GM12878 (cell line): ENCODE results near the gene RNF223. TPM values are rescaled to one million over a fixed set of nuclear protein-coding genes. Genes with fewer than 3 reads are reported as not detected.

Experiments used
- ATAC-seq: fragments of 200-7000 bp; cut with Tn5 transposase; 3 replicates; pipeline ENCODE4 v1.9.1; 2020; ENCODE audit warnings: mild to moderate bottlenecking, moderate library complexity
- BruUV-seq: library from RNA; stranded (reverse); fragments of 400-500 nt; replicated peaks from 2 replicates; lab custom pipeline; 2021; lab: Mats Ljungman, UMichigan
- CTCF ChIA-PET: fragments of 300-600 bp; sonication (Branson Sonifier 250); formaldehyde crosslinking; extraction: SDS; loops from one replicate; lab custom pipeline; 2021; ENCODE audit warnings: inconsistent platforms; lab: Yijun Ruan, JAX
- POLR2A ChIA-PET: fragments of 350-600 bp; formaldehyde crosslinking; extraction: SDS; loops from one replicate; lab custom pipeline; 2021; ENCODE audit warnings: inconsistent platforms; lab: Charles Lee
- RAD21 ChIA-PET: fragments of 300-600 bp; sonication (Branson Sonifier 250); formaldehyde crosslinking; loops from one replicate; lab custom pipeline; 2023; ENCODE audit warnings: antibody characterized with exemption; ENCODE audit not compliant: unreplicated experiment; lab: Charles Lee
- SMC1A ChIA-PET: fragments of 300-600 bp; sonication (Branson Sonifier 250); formaldehyde crosslinking; loops from one replicate; lab custom pipeline; 2023; ENCODE audit not compliant: unreplicated experiment, uncharacterized antibody; lab: Charles Lee
- DNase-seq: peaks from one replicate; pipeline ENCODE4 v3.0.0-alpha.2; 2011; ENCODE audit warnings: low read depth, low spot score
- FAIRE-seq: peaks from 3 replicates; lab custom pipeline; 2011; peaks lifted over from hg19 to GRCh38; lab: Jason Lieb, UNC
- H2AFZ ChIP-seq: 2 replicates; pipeline ENCODE4 v1.6.0; 2011; ENCODE audit warnings: low read depth, low read length, control low read depth; ENCODE audit not compliant: control insufficient read depth
- H3K27ac ChIP-seq: 2 replicates; pipeline ENCODE4 v1.5.1; 2011; ENCODE audit warnings: control low read depth; ENCODE audit not compliant: control insufficient read depth, insufficient read depth
- H3K27me3 ChIP-seq, 2 experiments: replicated peaks in 1 of 2; 2 replicates each; pipeline versions ENCODE4 v1.6.0 to v1.6.1; 2011; ENCODE audit warnings: low read length in 1 of 2; ENCODE audit not compliant: control insufficient read depth in 2 of 2, insufficient read depth in 2 of 2
- H3K36me3 ChIP-seq, 2 experiments: 2 replicates each; pipeline ENCODE4 v1.5.1; 2011; ENCODE audit warnings: low read length in 1 of 2; ENCODE audit not compliant: control insufficient read depth in 2 of 2, insufficient read depth in 2 of 2
- H3K4me1 ChIP-seq: 2 replicates; pipeline ENCODE4 v1.6.1; 2011; ENCODE audit warnings: mild to moderate bottlenecking, low read length, moderate library complexity, mixed read lengths; ENCODE audit not compliant: control insufficient read depth, insufficient read depth
- H3K4me2 ChIP-seq: 2 replicates; pipeline ENCODE4 v1.6.0; 2011; ENCODE audit warnings: control low read depth; ENCODE audit not compliant: control insufficient read depth, insufficient read depth
- H3K4me3 ChIP-seq: fragments of 200-600 bp; sonication (generic); 2 replicates; pipeline ENCODE4 v1.5.1; 2016
- H3K79me2 ChIP-seq: 2 replicates; pipeline ENCODE4 v1.6.0; 2011; ENCODE audit warnings: low read length; ENCODE audit not compliant: control insufficient read depth, insufficient read depth
- H3K9ac ChIP-seq: 2 replicates; pipeline ENCODE4 v1.8.0; 2011; ENCODE audit warnings: low read length, control low read depth, mixed read lengths; ENCODE audit not compliant: control insufficient read depth, insufficient read depth
- H3K9me3 ChIP-seq: replicated peaks from 3 replicates; pipeline ENCODE4 v1.5.1; 2011; ENCODE audit warnings: mild to moderate bottlenecking, low read length; ENCODE audit not compliant: control insufficient read depth, insufficient read depth
- H4K20me1 ChIP-seq: 2 replicates; pipeline ENCODE4 v1.6.0; 2011; ENCODE audit not compliant: control insufficient read depth, insufficient read depth
- BHLHE40 ChIP-seq, 2 experiments: fragments of 450-650 bp in 1 of 2; IDR thresholded peaks; 2 replicates each; pipeline ENCODE4 v1.6.1; 2011 to 2017; ENCODE audit warnings: low read depth in 2 of 2, borderline replicate concordance in 1 of 2, improper control_type of control experiment in 1 of 2, low read length in 1 of 2, mild to moderate bottlenecking in 1 of 2
- BRCA1 ChIP-seq: IDR thresholded peaks from 2 replicates; pipeline ENCODE4 v1.6.1; 2011; ENCODE audit warnings: low read depth, low read length, improper control_type of control experiment
- CEBPZ ChIP-seq: fragments of 150-350 bp; IDR thresholded peaks from 2 replicates; pipeline ENCODE4 v1.6.1; 2016; ENCODE audit warnings: low read depth, low read length
- DPF2 ChIP-seq: fragments of 450-650 bp; IDR thresholded peaks from 2 replicates; pipeline ENCODE4 v1.6.1; 2017; ENCODE audit warnings: mild to moderate bottlenecking
- HDAC6 ChIP-seq: fragments of 200-600 bp; sonication (generic); IDR thresholded peaks from one replicate; pipeline ENCODE4 v1.8.0; 2017; ENCODE audit warnings: antibody characterized with exemption; ENCODE audit not compliant: unreplicated experiment
- HDGF ChIP-seq: fragments of 450-650 bp; IDR thresholded peaks from 2 replicates; pipeline ENCODE4 v1.6.1; 2016; ENCODE audit warnings: antibody characterized with exemption
- IKZF1 ChIP-seq: fragments of 450-650 bp; conservative IDR thresholded peaks from 2 replicates; pipeline ENCODE4 v1.6.1; 2017; ENCODE audit warnings: antibody characterized with exemption, mild to moderate bottlenecking
- JUND ChIP-seq: IDR thresholded peaks from 2 replicates; pipeline ENCODE4 v1.6.1; 2012; ENCODE audit warnings: low read depth, mild to moderate bottlenecking, low read length, improper control_type of control experiment, moderate library complexity
- MAX ChIP-seq: IDR thresholded peaks from 2 replicates; pipeline ENCODE4 v1.6.1; 2012; ENCODE audit warnings: low read depth, low read length, improper control_type of control experiment
- POLR2A ChIP-seq: IDR thresholded peaks from 2 replicates; pipeline ENCODE4 v1.6.1; 2011; ENCODE audit warnings: low read depth, mild to moderate bottlenecking, low read length
- RAD51 ChIP-seq: fragments of 450-650 bp; IDR thresholded peaks from 2 replicates; pipeline ENCODE4 v1.6.1; 2016; ENCODE audit warnings: moderate library complexity, mild to moderate bottlenecking, inconsistent platforms
- TCF3 ChIP-seq: IDR thresholded peaks from 2 replicates; pipeline ENCODE4 v1.6.1; 2012; ENCODE audit warnings: low read depth, mild to moderate bottlenecking, low read length, borderline replicate concordance; ENCODE audit not compliant: insufficient read depth
- USF2 ChIP-seq: IDR thresholded peaks from 2 replicates; pipeline ENCODE4 v1.6.1; 2011; ENCODE audit warnings: low read depth, low read length, improper control_type of control experiment, borderline replicate concordance
- WRNIP1 ChIP-seq: IDR thresholded peaks from 2 replicates; pipeline ENCODE4 v1.6.1; 2011; ENCODE audit warnings: low read depth, low read length, improper control_type of control experiment, borderline replicate concordance
- YY1 ChIP-seq: IDR thresholded peaks from 2 replicates; pipeline ENCODE4 v1.6.1; 2011; ENCODE audit warnings: low read depth, mild to moderate bottlenecking, low read length
- ZBED1 ChIP-seq: IDR thresholded peaks from 2 replicates; pipeline ENCODE4 v1.6.1; 2016; ENCODE audit warnings: borderline replicate concordance
- ZNF24 ChIP-seq: fragments of 450-650 bp; IDR thresholded peaks from 2 replicates; pipeline ENCODE4 v1.6.1; 2017; ENCODE audit warnings: antibody characterized with exemption, mild to moderate bottlenecking
- WGBS: methylation state at CpG from one replicate; pipeline ENCODE4 v1.1.6; 2016; ENCODE audit warnings: low lambda C conversion rate; ENCODE audit not compliant: insufficient replicate concordance, insufficient coverage; ENCODE audit errors: missing lambda C conversion rate; 5-methylcytosine and 5-hydroxymethylcytosine counted together
- in situ Hi-C: fragments of 300-500 bp; cut with MboI; formaldehyde crosslinking; loops from 9 replicates; pipeline ENCODE4 v1.14.3; 2018; ENCODE audit warnings: mixed read lengths
- intact Hi-C: fragments of 100-400 bp; cut with micrococcal nuclease; formaldehyde crosslinking; loops from one replicate; pipeline ENCODE4 v1.14.2; 2022; ENCODE audit not compliant: unreplicated experiment
- polyA plus RNA-seq, 11 experiments: library from polyadenylated mRNA; depleted of rRNA in 4 of 11; unstranded in 6 of 11; stranded (reverse) in 5 of 11; fragments of >200 nt; fragmentation: Nextera tagmentation in 4 of 11; fragmentation: Illumina TruSeq in 1 of 11; extraction: Ambion mirVana in 4 of 11; extraction: Trizol in 1 of 11; gene quantifications; 1 replicate in 1 of 11; 2 replicates in 10 of 11; pipeline versions ENCODE4 v1.2.1 to v1.2.3, GENCODE V29; 2011 to 2016; ENCODE audit warnings: inconsistent platforms in 2 of 11, missing spikeins in 2 of 11, low read depth in 1 of 11
- total RNA-seq, 4 experiments: library from RNA; depleted of rRNA in 3 of 4; stranded (reverse); fragments of >200 nt in 3 of 4; fragmentation: Illumina TruSeq in 1 of 4; extraction: Trizol in 1 of 4; gene quantifications; 2 replicates each; pipeline versions ENCODE4 v1.2.1 to v1.2.3, GENCODE V29; 2013 to 2021

The RNF223 gene
- total and polyA plus RNA-seq, 10 of the 15 experiments (the other 5 are each of a cell fraction or from before 2014, with no cell fraction given): 0.06 TPM; not detected in 9

GRCh38 chr1:1059494-1060280, 14.4 kb downstream of the RNF223 start (continued):
- TF ChIP-seq DPF2: peak; percentile 54
- no peak for TF ChIP-seq YY1
- TF ChIP-seq BHLHE40 (IDR thresholded peaks at IDR 0.05; ENCODE audit: borderline replicate concordance in 1 of 2, low read depth in 2 of 2, low read length in 1 of 2): peak in 1 of 2 experiments; percentile 43; a peak in 1 of 4 replicates

- in situ Hi-C loops (no loop called here), intact Hi-C loops (loop anchor here (1.0 kb wide), 1 partner anchor 26 kb away; no protein-coding TSS in a partner anchor)
- CTCF ChIA-PET: interaction anchor here (0.7 to 8.7 kb wide), 10 partner anchors 15 to 154 kb away, joined by 3 to 83 read pairs (median 4); partner anchors contain the start of genes ISG15 and PLEKHN1
- 2% methylated on average over 35 of the region's 48 CpGs for WGBS
- no peaks in the 10 kb centered on the region for H3K79me2 ChIP-seq
- H3K4me2 ChIP-seq: peak overlapping the region; percentile 99
- BruUV-seq: no TSS peak
- peaks cover 0 to 3% of the 10 kb centered on the region in 2 experiments; a peak in 1 of 4 replicates for H3K36me3 ChIP-seq
- no peaks in the 10 kb centered on the region for H3K27me3 ChIP-seq
- SMC1A ChIA-PET: interaction anchor here (1.0 to 1.1 kb wide), 2 partner anchors 26 to 83 kb away, joined by 3 read pairs; no protein-coding TSS in a partner anchor
- RAD21 ChIA-PET: interaction anchor here (1.0 to 1.6 kb wide), 9 partner anchors 20 to 153 kb away, joined by 3 to 15 read pairs (median 4); partner anchors contain the start of gene ISG15
- peak overlapping the region; percentile 8; the same call in 1 of the 2 replicates for H3K9ac ChIP-seq
- H3K27ac ChIP-seq: no peak overlapping the region
- no peak for FAIRE-seq
- H2AFZ ChIP-seq: peak overlapping the region; percentile 72
- no peaks in the 10 kb centered on the region for H3K9me3 ChIP-seq
- POLR2A ChIA-PET: interaction anchor here (0.6 to 1.9 kb wide), 6 partner anchors 19 to 192 kb away, joined by 3 to 9 read pairs (median 4); partner anchors contain the start of gene ISG15
- no peaks in the 10 kb centered on the region for H4K20me1 ChIP-seq
- ATAC-seq: peak; percentile 49
- no peak for DNase-seq
- peak overlapping the region; percentile 67; the same call in 1 of the 2 replicates for H3K4me3 ChIP-seq
- peaks cover 24% of the 10 kb centered on the region for H3K4me1 ChIP-seq
- no peak for TF ChIP-seq CEBPZ
- TF ChIP-seq TCF3: no peak
- TF ChIP-seq ZNF24: no peak
- TF ChIP-seq BRCA1: no peak
- TF ChIP-seq HDAC6: peak; percentile 76
- TF ChIP-seq RAD51: no peak
- no peak for TF ChIP-seq MAX
- TF ChIP-seq IKZF1: 0 out of 2 replicates have a peak, but pooled peaks have one; percentile 10
- peak; percentile 66; the same call in 1 of the 2 replicates for TF ChIP-seq HDGF
- TF ChIP-seq WRNIP1: no peak
- TF ChIP-seq JUND: no peak
- TF ChIP-seq ZBED1: no peak
- no peak for TF ChIP-seq USF2
- 0 out of 2 replicates have a peak, but pooled peaks have one; percentile 34 for TF ChIP-seq POLR2A
Observed at GRCh38 chr1:1058921-1059493, 15.1 kb downstream of the RNF223 start.
